HG03460 (cell line): Measurements from ENCODE around the gene TP53BP2.
"Not testable (repeated sequence)": the region's sequence is repeated elsewhere in the genome, so short reads cannot be mapped to it uniquely, and the experiment has no call there.

Experiments
- ATAC-seq: cut with Tn5 transposase; IDR thresholded peaks from one replicate; pipeline ENCODE4 v1.9.1; 2021; ENCODE audit not compliant: unreplicated experiment

Gene TP53BP2

DNA sequence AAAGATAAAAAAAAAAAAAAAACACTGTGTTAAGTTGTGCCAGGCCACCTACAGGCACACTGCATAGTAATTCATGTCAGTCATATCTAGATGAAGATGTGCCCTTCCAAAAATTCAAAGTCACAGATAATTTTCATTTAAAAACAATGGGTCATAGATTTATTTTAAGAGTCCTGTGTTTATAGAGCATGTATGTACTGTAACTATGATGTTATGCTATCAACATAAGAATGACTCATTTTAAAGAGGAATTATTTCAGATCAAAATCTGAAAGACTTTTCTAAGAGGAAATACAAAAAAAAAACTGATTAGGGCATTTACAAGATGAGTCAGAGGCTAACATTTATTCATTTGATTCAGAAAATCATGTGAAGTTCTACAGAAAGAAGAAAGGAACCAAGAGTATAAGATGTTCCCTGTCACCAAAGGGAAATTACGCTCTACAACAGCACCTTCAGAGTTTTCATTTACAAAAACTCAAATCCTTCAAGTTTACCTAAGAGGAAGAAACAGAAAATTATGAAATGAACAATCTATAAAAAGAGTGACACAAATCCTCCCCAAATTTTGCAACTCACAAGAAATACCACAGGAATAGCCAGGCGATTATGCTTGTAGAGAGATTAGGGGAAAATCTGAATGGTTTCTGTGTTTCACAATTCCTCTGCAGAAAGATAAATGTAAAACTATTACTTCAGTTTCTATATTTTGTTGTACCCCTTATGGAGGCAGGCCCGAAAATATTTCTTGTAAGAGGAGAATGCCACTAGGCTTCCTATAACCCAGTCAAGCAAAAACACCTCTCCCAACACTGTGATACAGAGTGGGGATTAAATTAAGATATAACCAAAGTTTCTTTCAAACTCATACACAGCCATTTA is 13.8 kb downstream of the TP53BP2 start:
- ATAC-seq = no peak

DNA sequence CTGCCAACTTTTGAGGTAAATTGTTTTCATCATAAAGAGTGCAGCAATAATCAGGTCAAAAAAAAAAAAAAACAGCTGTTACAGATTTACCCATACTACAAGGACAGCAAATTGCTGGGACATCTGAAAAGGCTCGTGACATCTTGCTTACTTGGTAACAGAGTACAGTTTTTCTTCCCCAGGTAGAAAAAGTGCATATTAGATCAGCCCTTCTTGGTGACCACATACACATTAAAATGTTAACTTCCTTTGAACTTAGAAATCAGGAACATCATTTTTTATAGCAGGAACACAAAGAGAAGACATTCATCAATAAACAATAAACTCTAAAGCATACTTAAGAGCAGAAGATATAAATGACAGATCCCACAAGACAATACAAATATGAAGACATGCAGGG is 16.1 kb downstream of the TP53BP2 start:
- no peak for ATAC-seq

DNA sequence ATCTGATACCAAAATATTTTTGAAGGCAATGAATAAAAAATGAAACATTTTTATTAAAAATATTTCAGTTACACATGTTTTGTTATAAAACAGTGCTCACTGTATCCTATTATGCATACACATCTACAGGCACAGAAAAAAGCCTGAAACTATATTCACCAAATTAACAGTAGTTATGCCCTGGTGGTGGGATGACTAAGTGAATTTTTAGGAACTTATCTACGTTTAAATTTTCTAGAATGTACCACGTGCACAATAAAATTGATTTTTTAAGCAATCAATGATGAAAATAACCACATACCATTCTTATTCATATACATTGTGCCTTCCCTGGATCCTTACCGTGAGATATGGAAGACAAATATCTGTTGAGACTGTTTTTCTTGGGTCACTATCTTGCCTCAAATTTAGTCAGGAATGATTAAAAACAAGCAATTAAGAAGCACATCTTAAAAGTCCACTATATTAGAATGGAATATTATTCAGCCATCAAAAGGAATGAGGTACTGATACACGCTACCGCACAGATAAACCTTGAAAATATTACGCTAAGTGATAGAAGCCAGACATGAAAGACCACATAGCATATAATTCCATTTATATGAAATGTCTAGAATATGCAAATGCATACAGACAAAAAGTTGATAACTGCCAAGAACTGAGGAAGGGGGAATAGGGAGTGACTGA is 17.4 kb downstream of the TP53BP2 start:
- no peak for ATAC-seq

DNA sequence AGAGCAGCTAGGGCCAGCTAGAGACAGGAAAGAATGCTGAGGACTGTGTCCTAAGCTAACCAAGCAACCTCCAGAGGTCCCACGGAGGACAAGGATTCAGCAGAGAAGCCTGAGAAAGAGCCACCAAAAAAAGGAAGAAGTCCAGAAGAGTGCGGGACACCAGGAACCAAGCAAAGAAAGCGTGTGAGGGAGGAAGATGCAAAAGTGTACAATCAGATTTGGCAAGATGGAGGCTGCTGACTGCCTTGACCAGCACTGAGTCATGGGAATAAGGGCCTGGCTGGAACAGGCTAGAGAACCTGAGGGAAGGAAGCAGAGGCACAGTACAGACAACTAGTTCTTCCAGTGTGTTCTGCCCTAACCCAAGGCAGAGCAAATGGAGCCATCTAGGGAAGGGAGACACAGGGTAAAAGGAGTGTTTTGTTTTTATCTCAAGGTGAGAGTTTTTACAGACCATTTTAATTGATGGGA is 18.5 kb downstream of the TP53BP2 start:
- no peak for ATAC-seq

DNA sequence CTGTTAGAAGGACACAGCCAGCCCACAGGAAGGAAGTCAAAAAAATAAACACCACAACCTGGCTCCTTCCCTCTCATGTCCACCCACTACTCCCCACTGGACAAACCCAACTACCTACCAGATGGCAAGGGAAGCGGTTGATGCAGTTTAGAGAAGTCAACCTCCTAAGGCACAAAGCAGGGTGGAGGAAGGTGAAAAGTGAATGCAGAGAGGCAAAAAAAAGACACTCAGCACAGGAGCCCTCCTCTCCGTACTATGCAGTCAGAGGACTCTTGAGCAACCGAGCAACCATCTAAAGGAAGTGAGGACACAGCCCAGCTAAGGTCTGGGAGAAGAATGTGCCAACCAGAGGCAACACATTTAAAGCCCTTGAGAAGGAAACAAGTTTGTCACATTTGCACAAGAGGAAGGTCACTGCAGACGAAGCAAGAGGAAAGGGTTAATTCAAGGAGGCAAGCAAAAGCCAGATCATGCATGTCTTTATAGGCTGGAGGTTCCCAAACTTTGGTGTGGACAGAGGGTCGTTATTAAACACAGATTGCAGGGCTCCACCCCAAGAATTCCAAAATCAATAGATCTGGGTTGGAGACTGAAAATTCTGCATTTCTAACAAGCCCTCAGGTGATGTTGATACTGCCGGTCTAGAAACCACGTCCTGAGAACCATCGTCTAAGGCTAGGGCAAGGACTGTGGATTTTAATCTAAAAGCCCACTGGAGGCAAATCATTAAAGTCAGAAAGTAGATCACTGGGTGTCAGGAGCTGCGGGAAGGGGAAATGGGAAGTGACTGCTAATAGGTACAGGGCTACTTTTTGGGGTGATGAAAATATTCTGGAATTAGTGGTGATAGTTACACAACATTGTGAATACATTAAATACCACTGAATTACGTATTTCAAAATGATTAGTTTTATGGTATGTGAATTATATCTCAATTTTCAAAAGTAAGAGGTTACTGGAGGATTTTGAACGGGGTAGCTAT is 19.7 kb downstream of the TP53BP2 start:
- no peak for ATAC-seq

DNA sequence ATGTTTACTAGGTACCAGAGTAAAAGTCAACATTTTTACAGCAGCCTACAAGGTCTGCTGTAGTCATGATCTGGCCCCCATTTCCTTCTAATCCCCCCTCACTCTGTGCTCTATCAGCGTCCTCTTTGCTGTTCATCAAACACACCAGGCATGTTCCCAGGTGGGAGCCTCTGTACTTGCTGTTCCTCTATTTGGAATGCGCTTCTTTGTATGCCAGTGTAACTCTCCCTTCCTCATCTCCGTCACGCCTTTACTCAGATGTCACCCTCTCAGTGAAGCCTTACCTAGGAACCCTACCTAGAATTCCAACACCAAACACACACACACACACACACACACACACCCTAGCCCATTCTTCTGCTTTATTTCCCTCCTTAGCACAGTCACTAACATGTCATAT is 21.0 kb downstream of the TP53BP2 start:
- ATAC-seq = no peak

DNA sequence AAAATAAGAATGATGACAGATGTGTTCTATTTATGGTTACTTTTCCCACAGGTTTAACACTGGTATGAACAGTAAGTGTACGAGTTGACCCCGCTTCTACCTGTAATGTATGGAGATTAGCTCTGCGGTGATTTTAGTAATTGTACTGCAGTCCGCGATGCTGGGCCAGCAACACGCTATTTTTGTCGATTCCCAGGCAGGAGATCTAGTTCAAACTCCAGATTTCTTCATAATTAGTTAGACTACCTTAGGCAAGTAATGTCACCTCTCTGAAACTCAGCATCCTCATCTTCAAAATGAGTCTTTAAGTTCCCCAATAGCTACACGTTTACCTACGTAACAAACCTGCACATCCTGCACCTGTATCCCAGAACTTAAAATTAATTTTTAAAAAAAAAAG is 21.5 kb downstream of the TP53BP2 start:
- no peak for ATAC-seq

DNA sequence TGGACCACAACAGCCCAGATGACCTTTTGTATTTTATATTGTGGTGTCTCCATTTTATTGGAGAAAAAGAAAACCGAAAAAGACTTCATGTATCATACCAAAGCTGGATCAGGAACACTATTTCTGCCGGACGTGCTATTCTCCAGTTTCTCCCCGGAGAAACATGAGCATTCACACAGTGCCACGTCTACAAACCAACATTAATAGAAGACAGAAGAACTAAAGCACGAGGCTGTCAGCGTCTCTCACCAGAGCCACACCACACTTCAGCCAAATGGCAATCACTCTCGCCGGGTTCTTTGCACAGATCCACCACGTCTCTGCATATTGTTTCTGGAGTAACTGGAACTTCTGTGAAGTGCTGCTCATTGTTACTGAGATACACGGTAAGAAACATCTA is 24.8 kb downstream of the TP53BP2 start:
- no peak for ATAC-seq

DNA sequence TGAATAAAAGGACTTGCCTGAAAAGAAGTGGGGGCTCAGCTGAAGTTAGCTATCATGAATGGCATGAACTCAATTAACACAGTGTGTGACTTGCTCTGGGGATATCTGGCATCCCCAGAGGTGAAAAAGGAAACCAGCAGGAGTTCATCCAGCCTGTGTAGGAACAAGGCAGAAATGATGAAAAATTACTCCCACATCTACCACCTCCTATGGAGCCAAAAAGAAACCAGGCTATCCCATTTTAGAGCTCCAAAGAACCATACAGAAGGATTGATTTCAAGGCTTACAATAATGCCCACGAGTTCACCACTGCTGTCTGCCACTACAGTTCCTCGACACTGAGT is 25.3 kb downstream of the TP53BP2 start:
- no peak for ATAC-seq

DNA sequence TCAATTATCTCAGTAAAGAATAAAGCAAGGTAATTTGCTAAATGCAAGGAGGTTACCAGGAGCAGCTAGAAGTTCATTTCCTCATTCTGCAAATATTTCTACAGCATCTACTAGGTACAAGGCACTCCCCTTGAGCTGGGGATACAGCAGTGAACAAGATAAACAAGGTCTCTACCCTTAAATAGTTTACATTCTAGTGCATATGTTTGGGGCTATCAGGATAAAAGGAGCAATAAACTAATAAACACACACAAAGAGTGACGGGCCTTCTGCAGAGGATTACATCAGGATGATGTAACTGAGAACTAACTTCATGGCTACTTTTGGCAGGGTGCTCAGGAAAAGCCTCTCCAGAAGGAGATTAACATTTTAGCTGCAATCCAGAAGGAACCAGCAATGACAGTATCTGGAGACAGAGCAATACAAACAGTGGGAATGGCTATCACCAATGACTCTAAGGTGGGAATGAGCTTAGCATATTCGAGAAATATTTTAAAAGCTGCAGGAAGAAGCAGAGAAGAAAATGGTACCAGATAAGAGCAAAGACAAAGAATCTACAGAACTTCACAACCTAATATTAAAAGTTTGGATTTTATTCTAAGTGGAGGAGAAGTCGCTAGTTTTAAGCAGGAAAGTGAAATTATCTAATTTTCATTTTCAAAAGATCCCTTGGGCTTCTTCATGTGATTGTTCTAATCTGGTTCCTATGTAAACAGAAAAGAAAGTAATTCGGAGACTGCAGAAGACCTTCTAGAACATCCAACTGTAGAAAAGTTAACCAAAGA is 25.8 kb downstream of the TP53BP2 start:
- no peak for ATAC-seq

DNA sequence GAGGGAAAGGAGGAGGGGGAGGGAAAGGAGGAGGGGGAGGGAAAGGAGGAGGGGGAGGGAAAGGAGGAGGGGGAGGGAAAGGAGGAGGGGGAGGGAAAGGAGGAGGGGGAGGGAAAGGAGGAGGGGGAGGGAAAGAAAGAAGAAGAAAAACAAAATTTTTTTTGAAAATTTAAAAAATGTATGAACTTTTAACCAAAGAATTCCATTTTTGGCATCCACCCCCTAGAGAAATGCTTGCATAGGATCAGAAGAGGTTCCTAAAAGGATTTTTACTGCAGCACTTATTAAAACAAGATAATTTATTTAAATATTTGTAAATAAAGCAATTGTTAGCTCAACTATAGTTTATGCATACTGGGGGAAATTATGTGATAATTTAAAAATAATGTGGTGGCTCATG is 28.5 kb downstream of the TP53BP2 start:
- ATAC-seq = not testable (repeated sequence)

DNA sequence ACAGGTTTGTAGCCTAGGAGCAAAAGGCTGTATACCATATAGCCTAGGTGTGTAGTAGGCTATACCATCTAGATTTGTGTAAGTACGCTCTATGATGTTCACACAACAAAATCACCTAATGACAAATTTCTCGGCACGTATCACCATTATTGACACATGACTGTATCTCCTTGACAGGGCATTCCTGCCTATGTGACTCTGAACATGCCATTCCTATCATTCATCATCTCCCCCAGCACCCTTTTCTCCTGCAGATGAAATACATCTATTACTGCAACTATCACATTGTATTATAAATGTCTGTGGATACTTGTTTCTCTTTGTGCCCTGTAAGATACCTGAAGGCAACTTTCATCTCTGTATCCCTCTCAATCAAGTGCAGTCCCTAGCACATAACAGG is 29.9 kb downstream of the TP53BP2 start:
- ATAC-seq = no peak

DNA sequence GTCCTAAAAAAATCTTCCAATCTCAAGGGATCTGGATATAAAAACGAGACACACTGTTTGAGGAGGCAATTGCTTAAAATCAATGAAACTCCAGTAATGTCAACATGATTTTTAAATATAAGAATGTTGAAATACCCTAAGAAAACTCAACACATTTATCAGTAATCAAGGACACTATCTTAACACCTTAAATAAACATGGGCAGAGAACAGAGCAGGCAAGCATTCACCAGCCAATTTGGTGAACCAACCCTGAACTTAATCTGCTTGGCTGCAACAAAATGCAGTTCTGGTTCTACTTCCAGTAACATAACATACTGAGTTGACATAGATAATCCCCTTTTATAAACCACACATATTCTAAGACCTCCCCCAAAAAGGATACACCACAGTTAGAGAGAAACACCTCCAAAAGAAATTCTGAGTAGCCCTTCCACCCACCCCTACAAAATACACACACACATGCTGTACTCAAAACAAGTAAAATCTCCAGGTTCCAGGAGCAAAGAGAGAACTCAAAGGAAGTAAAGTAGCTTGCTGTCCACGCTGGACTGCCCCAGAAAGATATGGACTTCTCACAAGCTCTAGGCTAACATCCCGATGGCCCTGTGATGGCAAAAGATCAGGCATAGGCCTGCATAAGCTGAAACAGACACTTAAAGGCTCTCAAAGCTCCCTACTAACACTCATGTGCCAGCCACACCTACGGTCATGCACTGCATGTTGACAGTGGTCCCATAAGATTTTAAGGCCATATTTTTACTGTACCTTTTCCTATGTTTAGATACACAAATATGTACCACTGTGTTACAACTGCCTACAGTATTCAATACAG is 30.5 kb downstream of the TP53BP2 start:
- no peak for ATAC-seq

DNA sequence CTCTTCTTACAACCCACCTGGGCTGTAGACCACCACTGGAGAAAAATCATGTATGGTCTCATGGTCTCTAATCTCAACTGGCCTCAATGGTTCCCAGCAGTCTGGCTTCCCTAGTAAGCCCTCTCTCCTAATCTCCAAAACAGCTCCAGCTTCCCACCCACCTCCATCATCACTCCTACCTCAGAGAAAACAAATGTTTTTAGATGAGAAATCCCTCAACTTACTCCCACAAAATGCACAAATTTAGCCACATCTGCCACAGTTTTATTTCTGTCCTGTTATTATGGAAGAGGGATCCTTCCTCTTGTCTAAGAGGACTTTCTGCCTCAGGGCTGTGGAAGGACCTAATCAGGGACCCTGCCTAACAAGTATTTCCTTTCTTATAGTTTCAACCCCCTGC is 32.1 kb downstream of the TP53BP2 start:
- ATAC-seq = no peak

DNA sequence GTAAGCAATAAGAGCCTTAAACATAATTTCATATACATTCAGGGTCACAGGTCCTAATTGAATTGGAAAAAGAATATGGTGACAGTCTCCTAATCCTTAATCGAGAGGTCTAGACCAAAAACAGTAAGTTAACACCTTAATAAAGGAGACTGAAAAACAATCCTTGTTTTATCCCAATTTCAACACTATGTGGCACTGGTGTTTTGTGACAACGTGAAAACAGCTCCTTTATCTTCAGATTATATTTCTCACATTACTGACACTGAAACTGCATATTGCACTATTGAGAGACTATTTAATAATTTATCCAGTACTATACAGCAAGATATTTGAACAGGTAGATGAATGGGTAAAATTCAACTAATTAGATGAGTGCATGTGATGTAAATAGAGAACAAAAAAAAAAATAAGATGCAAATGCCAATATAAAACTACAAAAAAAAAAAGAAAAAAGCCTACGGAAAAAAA is 34.1 kb downstream of the TP53BP2 start:
- no peak for ATAC-seq

DNA sequence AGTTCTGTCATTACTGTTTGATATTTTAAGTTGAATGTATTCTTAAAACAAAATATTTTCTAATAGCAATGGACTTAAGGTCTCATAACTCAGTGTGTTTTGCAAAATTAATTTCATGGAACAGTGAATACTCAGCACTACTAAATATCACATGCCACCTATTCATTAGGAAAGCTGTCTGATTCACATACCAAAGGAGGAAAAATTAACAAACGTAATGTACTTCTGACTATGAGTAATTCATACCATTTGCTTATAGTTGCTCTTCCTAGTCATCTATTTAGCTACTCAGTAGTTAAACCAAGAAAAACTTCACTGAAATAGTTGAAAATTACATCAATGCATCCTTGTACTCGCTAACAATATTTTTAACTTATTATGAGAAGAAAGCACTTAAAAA is 35.2 kb downstream of the TP53BP2 start:
- no peak for ATAC-seq

DNA sequence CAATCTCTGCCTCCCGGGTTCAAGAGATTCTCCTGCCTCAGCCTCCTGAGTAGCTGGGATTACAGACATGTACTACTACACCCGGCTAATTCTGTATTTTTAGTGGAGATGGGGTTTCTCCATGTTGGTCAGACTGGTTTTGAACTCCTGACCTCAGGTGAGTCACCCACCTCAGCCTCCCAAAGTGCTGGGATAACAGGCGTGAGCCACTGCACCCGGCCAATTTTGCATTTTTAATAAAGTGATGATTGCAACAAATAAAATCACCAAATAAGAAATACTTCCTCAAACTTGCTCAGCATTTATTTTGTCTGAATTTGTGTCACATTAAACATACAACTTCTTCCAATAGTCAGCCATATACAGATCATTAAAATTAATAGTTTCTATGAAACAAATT is 35.8 kb downstream of the TP53BP2 start:
- not testable (repeated sequence) for ATAC-seq

DNA sequence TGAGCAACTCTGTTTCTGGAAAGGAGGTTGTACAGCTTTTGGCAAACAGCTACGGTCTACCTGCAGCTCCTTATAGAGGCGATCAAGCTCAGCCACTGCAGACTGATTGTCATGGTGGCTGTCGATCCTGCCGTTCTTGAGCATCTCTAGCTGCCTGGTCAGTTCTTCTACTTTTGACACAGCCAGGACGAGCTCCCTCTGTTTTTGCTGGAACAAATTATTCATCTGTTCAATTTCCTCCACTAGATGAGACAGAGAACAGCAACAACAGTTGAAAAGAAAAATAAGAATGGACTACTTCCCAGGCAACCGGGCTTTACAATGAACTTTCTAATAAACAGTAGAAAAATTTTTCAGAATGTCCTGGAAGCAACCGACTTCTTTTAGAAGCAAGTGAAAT is 42.5 kb downstream of the TP53BP2 start:
- ATAC-seq = no peak

DNA sequence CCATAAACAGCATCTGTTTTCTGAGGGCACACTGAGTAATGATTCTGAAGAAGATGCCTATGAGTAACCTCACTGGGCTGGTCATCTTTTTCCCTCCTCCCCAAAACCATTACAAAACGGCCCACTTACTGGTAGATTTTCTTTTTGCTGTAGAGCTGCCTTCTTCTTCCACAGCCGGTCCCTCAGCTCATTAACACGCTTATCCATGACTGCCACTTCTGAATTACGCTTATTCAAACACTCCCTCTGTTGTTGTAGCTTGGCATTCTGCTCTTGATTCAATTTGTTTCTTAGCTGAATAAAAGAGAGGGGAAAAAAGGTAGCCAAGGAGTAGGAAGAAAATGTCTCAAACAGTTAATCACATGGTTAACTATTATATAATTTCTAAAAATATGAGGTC is 43.1 kb downstream of the TP53BP2 start:
- ATAC-seq = no peak

DNA sequence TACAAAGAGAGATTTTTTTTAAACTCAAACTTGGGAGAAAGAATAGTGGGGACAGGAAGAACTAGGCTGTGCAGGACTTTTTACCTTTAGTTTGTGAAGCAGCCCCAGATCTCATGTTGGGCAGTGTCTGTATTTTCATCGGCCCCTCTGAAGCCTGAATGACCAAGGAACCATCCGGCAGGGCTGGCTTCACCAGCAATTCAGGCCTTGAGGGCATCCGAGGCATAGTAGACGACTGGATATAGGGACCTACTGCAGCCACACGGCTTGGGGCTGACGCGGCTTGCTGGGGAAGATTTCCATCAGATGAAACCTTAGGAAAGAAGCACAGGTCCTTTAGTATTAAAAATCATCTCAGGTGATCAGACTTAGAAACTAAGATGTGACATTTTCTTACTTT is 43.7 kb downstream of the TP53BP2 start:
- no peak for ATAC-seq
